HEK293T (cell line): ENCODE results near the gene CGNL1.

ENCODE experiments used
- ARNT ChIP-seq: fragments of 450-650 bp; IDR thresholded peaks from 2 replicates; pipeline ENCODE4 v1.6.1; 2017; ENCODE audit warnings: mild to moderate bottlenecking
- BHLHE40 ChIP-seq: fragments of 450-650 bp; IDR thresholded peaks from 2 replicates; pipeline ENCODE4 v1.6.1; 2016; ENCODE audit warnings: mild to moderate bottlenecking, moderate library complexity, borderline replicate concordance
- ELF4 ChIP-seq: fragments of 450-650 bp; IDR thresholded peaks from 2 replicates; pipeline ENCODE4 v1.6.1; 2017; ENCODE audit warnings: antibody characterized with exemption
- FOXK2 ChIP-seq: fragments of 450-650 bp; IDR thresholded peaks from 2 replicates; pipeline ENCODE4 v1.6.1; 2016; ENCODE audit warnings: mild to moderate bottlenecking
- FOXM1 ChIP-seq: fragments of 450-650 bp; IDR thresholded peaks from 2 replicates; pipeline ENCODE4 v1.6.1; 2017; ENCODE audit warnings: mild to moderate bottlenecking, borderline replicate concordance
- LEF1 ChIP-seq: fragments of 450-650 bp; IDR thresholded peaks from 2 replicates; pipeline ENCODE4 v1.6.1; 2017; ENCODE audit warnings: mild to moderate bottlenecking, borderline replicate concordance
- PKNOX1 ChIP-seq: fragments of 450-650 bp; IDR thresholded peaks from 2 replicates; pipeline ENCODE4 v1.6.1; 2016
- SP1 ChIP-seq: fragments of 450-650 bp; IDR thresholded peaks from 2 replicates; pipeline ENCODE4 v1.6.1; 2017
- SUZ12 ChIP-seq: fragments of 450-650 bp; IDR thresholded peaks from 2 replicates; pipeline ENCODE4 v1.6.1; 2016; ENCODE audit warnings: mild to moderate bottlenecking
- ZNF384 ChIP-seq: fragments of 450-650 bp; IDR thresholded peaks from 2 replicates; pipeline ENCODE4 v1.6.1; 2016

DNA sequence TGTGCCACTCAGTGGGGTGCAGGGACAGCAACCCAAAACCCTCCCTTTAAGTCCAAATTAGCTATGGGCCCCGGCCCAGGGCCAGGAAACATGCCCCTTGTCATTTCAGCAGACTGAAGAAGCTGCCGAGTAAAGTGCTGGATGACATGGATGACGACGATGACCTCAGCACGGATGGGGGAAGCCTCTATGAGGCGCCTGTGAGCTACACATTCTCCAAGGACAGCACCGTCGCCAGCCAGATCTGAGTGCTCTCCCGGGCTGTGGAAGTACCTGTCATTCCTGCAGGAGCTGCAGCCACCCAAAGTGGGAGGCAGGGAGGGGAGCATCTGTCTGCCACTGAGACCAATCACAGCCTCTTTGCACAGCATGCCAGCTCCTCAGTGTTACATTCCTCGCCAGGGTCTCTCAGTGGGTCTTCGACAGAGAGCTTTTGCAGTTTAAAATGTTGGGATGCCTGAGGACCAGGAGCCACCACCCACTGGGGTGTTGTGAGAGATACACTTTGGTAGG lies 171.0 kb downstream of the CGNL1 start:
- TF ChIP-seq SUZ12 = no peak
- TF ChIP-seq LEF1 = no peak
- TF ChIP-seq ZNF384 = no peak
- TF ChIP-seq BHLHE40 = no peak
- TF ChIP-seq FOXK2 = no peak
- TF ChIP-seq PKNOX1 = no peak
- TF ChIP-seq ARNT = no peak
- TF ChIP-seq ELF4 = no peak
- TF ChIP-seq SP1 = no peak
- TF ChIP-seq FOXM1 = no peak
